Measurements from ENCODE around the gene BIN1. TPM values are rescaled to one million over a fixed set of nuclear protein-coding genes. Genes with fewer than 3 reads are reported as not detected.

BIN1 gene
- polyA plus RNA-seq, 1 of the 3 experiments (the other 2 are of a cell fraction) = 40.3 TPM

DNA sequence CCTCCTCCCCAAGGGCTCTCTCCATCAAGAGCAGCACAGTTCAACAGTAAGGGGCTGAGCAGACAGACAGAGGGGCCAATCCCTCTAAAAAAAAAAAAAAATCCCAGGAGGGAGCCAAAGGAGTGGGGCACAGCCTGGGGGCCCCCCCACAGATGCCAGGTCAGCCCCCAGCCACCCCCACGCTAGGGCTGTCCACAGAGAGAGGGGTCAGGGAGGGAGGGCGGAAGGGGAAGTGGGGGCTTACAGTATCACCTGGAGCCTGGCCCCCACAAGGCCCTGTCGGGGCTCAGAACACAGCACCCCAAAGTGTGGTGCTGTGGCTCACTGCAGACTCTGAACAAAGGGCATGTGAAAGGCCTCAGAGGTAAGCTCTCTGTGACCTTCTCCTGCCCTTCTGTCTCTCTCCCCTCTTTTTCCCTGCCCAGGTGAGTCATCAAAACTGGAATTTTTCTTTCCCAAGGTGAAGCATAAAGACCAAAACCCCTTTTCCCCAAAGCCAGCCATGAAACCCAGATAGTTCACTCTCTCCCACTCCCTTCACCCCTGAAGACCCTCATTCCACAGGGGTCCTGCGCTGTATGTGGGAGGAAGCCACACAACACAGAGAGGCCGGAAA is 13.9 kb downstream of the BIN1 start:
- Histone ChIP-seq H3K4me2 (no peak overlapping the region), H3K9ac (no peak overlapping the region), H3K27ac (ENCODE audit: low read depth in 2 of 2, low read length in 1 of 2) (no peak overlapping the region), H3K27me3 (ENCODE audit: insufficient read depth) (no peaks in the 10 kb centered on the region), H2AFZ (ENCODE audit: low read depth) (no peak overlapping the region), H3K9me2 (no peaks in the 10 kb centered on the region), H3K4me3 (ENCODE audit: low read depth in 2 of 2, low read length in 1 of 2) (no peak overlapping the region), H3K4me1 (ENCODE audit: control insufficient read depth in 1 of 2, insufficient read depth in 2 of 2, low read depth in 1 of 2, low read length in 1 of 2) (peaks cover 0 to 52% of the 10 kb centered on the region in 2 experiments; a peak in 1 of 4 replicates), H3K36me3 (replicated peaks in 1 of 2; ENCODE audit: control insufficient read depth in 1 of 2, insufficient read depth in 2 of 2, low read length in 1 of 2) (no peaks in the 10 kb centered on the region), H4K20me1 (ENCODE audit: insufficient read depth) (peaks cover 14% of the 10 kb centered on the region), H3K79me2 (ENCODE audit: insufficient read depth) (no peaks in the 10 kb centered on the region), H3K9me3 (no peaks in the 10 kb centered on the region), H3F3A (replicated peaks; ENCODE audit: insufficient read depth) (no peaks in the 10 kb centered on the region)
- no peak for DNase-seq
- TF ChIP-seq TAF1 (IDR thresholded peaks at IDR 0.05; ENCODE audit: borderline replicate concordance, low read depth, low read length) (no peak), TCF12 (IDR thresholded peaks at IDR 0.05) (no peak), JUND (IDR thresholded peaks at IDR 0.05) (no peak), EZH2phosphoT487 (IDR thresholded peaks at IDR 0.05; ENCODE audit: borderline replicate concordance, low read depth) (no peak), GATA2 (CRISPR knock-in tag; IDR thresholded peaks at IDR 0.05) (no peak), MEF2A (IDR thresholded peaks at IDR 0.05; ENCODE audit: borderline replicate concordance, low read depth) (no peak)
- TF ChIP-seq, protein P1, sequence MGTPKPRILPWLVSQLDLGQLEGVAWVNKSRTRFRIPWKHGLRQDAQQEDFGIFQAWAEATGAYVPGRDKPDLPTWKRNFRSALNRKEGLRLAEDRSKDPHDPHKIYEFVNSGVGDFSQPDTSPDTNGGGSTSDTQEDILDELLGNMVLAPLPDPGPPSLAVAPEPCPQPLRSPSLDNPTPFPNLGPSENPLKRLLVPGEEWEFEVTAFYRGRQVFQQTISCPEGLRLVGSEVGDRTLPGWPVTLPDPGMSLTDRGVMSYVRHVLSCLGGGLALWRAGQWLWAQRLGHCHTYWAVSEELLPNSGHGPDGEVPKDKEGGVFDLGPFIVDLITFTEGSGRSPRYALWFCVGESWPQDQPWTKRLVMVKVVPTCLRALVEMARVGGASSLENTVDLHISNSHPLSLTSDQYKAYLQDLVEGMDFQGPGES (IDR thresholded peaks at IDR 0.05; ENCODE audit: low read depth, low read length) = no peak
- POLR2A ChIA-PET = no interaction called here
- WGBS (ENCODE audit: low lambda C conversion rate) = 97% methylated on average over 5 of the region's 5 CpGs
- CTCF ChIA-PET = interaction anchor here (1.8 kb wide), 1 partner anchor 43 kb away, joined by 4 read pairs; no protein-coding TSS in a partner anchor

DNA sequence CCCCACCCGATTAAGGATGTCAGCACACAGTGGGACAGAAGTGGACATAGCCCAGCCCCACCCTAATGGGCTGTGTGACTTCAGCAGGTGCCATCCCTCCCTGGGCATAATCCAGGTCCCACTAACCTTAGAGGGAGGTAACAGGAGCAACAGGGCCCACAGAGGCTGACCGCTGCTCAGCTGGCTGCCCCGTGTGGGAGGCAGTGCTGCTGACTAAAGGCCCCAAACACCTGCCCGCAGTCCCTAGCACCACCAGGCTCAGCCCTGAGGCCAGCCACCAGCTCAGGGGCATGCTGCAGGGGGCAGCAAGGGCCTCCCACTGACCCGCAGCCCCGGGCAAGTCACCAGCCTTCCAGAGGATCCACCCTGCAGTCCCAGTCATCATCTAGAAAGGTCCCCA is 14.6 kb downstream of the BIN1 start:
- Histone ChIP-seq H3K9me2 (no peaks in the 10 kb centered on the region), H3K4me2 (no peak overlapping the region), H2AFZ (ENCODE audit: low read depth) (no peak overlapping the region), H3K36me3 (replicated peaks in 1 of 2; ENCODE audit: control insufficient read depth in 1 of 2, insufficient read depth in 2 of 2, low read length in 1 of 2) (no peaks in the 10 kb centered on the region), H4K20me1 (ENCODE audit: insufficient read depth) (peaks cover 7% of the 10 kb centered on the region), H3K79me2 (ENCODE audit: insufficient read depth) (no peaks in the 10 kb centered on the region), H3K4me3 (ENCODE audit: low read depth in 2 of 2, low read length in 1 of 2) (no peak overlapping the region), H3K27me3 (ENCODE audit: insufficient read depth) (no peaks in the 10 kb centered on the region), H3K4me1 (ENCODE audit: control insufficient read depth in 1 of 2, insufficient read depth in 2 of 2, low read depth in 1 of 2, low read length in 1 of 2) (peaks cover under 1 to 52% of the 10 kb centered on the region in 2 experiments; a peak in 1 of 4 replicates), H3F3A (replicated peaks; ENCODE audit: insufficient read depth) (no peaks in the 10 kb centered on the region), H3K27ac (ENCODE audit: low read depth in 2 of 2, low read length in 1 of 2) (no peak overlapping the region), H3K9ac (no peak overlapping the region), H3K9me3 (no peaks in the 10 kb centered on the region)
- WGBS (ENCODE audit: low lambda C conversion rate) = 64% methylated on average over 2 of the region's 6 CpGs
- POLR2A ChIA-PET = no interaction called here
- CTCF ChIA-PET = interaction anchor here (1.8 kb wide), 1 partner anchor 42 kb away, joined by 4 read pairs; no protein-coding TSS in a partner anchor
- no peak for DNase-seq
- TF ChIP-seq FOXM1 (IDR thresholded peaks at IDR 0.05; ENCODE audit: low read depth) = no peak
- TF ChIP-seq YY1 (IDR thresholded peaks at IDR 0.05; ENCODE audit: low read depth) = no peak
- TF ChIP-seq, protein P2, sequence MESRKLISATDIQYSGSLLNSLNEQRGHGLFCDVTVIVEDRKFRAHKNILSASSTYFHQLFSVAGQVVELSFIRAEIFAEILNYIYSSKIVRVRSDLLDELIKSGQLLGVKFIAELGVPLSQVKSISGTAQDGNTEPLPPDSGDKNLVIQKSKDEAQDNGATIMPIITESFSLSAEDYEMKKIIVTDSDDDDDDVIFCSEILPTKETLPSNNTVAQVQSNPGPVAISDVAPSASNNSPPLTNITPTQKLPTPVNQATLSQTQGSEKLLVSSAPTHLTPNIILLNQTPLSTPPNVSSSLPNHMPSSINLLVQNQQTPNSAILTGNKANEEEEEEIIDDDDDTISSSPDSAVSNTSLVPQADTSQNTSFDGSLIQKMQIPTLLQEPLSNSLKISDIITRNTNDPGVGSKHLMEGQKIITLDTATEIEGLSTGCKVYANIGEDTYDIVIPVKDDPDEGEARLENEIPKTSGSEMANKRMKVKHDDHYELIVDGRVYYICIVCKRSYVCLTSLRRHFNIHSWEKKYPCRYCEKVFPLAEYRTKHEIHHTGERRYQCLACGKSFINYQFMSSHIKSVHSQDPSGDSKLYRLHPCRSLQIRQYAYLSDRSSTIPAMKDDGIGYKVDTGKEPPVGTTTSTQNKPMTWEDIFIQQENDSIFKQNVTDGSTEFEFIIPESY (IDR thresholded peaks at IDR 0.05; ENCODE audit: borderline replicate concordance, low read depth) = no peak
- TF ChIP-seq, protein P3, sequence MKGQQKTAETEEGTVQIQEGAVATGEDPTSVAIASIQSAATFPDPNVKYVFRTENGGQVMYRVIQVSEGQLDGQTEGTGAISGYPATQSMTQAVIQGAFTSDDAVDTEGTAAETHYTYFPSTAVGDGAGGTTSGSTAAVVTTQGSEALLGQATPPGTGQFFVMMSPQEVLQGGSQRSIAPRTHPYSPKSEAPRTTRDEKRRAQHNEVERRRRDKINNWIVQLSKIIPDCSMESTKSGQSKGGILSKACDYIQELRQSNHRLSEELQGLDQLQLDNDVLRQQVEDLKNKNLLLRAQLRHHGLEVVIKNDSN (IDR thresholded peaks at IDR 0.05; ENCODE audit: borderline replicate concordance, low read depth) = no peak
- no peak for TF ChIP-seq EP300 (IDR thresholded peaks at IDR 0.05; ENCODE audit: borderline replicate concordance in 1 of 2, low read depth in 1 of 2, low read length in 1 of 2)
- TF ChIP-seq SMC3 (IDR thresholded peaks at IDR 0.05; ENCODE audit: low read depth, low read length) = no peak
- TF ChIP-seq, protein P4, sequence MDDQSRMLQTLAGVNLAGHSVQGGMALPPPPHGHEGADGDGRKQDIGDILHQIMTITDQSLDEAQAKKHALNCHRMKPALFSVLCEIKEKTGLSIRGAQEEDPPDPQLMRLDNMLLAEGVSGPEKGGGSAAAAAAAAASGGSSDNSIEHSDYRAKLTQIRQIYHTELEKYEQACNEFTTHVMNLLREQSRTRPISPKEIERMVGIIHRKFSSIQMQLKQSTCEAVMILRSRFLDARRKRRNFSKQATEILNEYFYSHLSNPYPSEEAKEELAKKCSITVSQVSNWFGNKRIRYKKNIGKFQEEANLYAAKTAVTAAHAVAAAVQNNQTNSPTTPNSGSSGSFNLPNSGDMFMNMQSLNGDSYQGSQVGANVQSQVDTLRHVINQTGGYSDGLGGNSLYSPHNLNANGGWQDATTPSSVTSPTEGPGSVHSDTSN (IDR thresholded peaks at IDR 0.05) = no peak
- TF ChIP-seq GATA2 (CRISPR knock-in tag; IDR thresholded peaks at IDR 0.05) = no peak
- no peak for TF ChIP-seq MXI1 (IDR thresholded peaks at IDR 0.05; ENCODE audit: low read depth, low read length)
- TF ChIP-seq SIN3A (IDR thresholded peaks at IDR 0.05; ENCODE audit: borderline replicate concordance, low read depth, low read length) = no peak
- TF ChIP-seq GABPA (IDR thresholded peaks at IDR 0.05; ENCODE audit: low read depth) = no peak
- TF ChIP-seq ELF1 (IDR thresholded peaks at IDR 0.05) = no peak
- TF ChIP-seq FOSL2 (IDR thresholded peaks at IDR 0.05; ENCODE audit: borderline replicate concordance, low read depth) = no peak
- no peak for TF ChIP-seq FOXJ3 (CRISPR knock-in tag; IDR thresholded peaks at IDR 0.05)
- no peak for TF ChIP-seq TEAD4 (IDR thresholded peaks at IDR 0.05; ENCODE audit: borderline replicate concordance, insufficient read depth)
- no peak for TF ChIP-seq RCOR1 (IDR thresholded peaks at IDR 0.05; ENCODE audit: low read length)
- no peak for TF ChIP-seq POLR2AphosphoS5 (IDR thresholded peaks at IDR 0.05; ENCODE audit: low read depth, low read length)
